ENCODE data around the gene PNPLA5. TPM values are rescaled to one million over a fixed set of nuclear protein-coding genes. Genes with fewer than 3 reads are reported as not detected.

The PNPLA5 gene
- total RNA-seq, 1 experiment from 2014 or later, result 5.3 TPM

- ATAC-seq (no peak), DNase-seq (ENCODE audit: low spot score) (no peak)
- Mint-ChIP-seq H3K27ac (no peak overlapping the region), H3K36me3 (no peaks in the 10 kb centered on the region), H3K4me1 (no peaks in the 10 kb centered on the region), H3K4me3 (no peak overlapping the region), H3K9me3 (peaks cover 6% of the 10 kb centered on the region), H3K27me3 (ENCODE audit: low read depth) (peaks cover 16% of the 10 kb centered on the region)
- POLR2A ChIA-PET, result no interaction called here
- CTCF ChIA-PET, result interaction anchor here (1.2 to 14.0 kb wide), 2 partner anchors 17 to 46 kb away, joined by 4 to 162 read pairs; no protein-coding TSS in a partner anchor
- TF ChIP-seq ATF3 (CRISPR knock-in tag; conservative IDR thresholded peaks at IDR 0.05) (no peak), EMX1 (CRISPR knock-in tag; IDR thresholded peaks at IDR 0.05) (no peak), STAT6 (CRISPR knock-in tag; conservative IDR thresholded peaks at IDR 0.05; ENCODE audit: low read depth) (no peak), ATF1 (CRISPR knock-in tag; IDR thresholded peaks at IDR 0.05) (no peak), IRF2 (CRISPR knock-in tag; IDR thresholded peaks at IDR 0.05; ENCODE audit: borderline replicate concordance, low read depth) (no peak), MXD4 (CRISPR knock-in tag; IDR thresholded peaks at IDR 0.05; ENCODE audit: borderline replicate concordance) (no peak), ZNF532 (CRISPR knock-in tag; IDR thresholded peaks at IDR 0.05; ENCODE audit: borderline replicate concordance) (no peak), ZNF121 (CRISPR knock-in tag; IDR thresholded peaks at IDR 0.05) (no peak), HMGA2 (CRISPR knock-in tag; IDR thresholded peaks at IDR 0.05) (no peak), ZNF263 (CRISPR knock-in tag; IDR thresholded peaks at IDR 0.05; ENCODE audit: low read depth) (no peak), MAX (CRISPR knock-in tag; IDR thresholded peaks at IDR 0.05) (no peak), NR2C2 (CRISPR knock-in tag; IDR thresholded peaks at IDR 0.05) (no peak), RORB (CRISPR knock-in tag; IDR thresholded peaks at IDR 0.05) (no peak), KAT7 (CRISPR knock-in tag; IDR thresholded peaks at IDR 0.05; ENCODE audit: borderline replicate concordance) (no peak)
Measured at GRCh38 chr22:43900206-43900605, 8.4 kb upstream of the PNPLA5 start.

GRCh38 chr22:43897751-43898261 lies 6.0 kb upstream of the PNPLA5 start:
- H3K9me3 Mint-ChIP-seq, result no peaks in the 10 kb centered on the region
- ChIA-PET CTCF (interaction anchor here (1.1 to 14.0 kb wide), 2 partner anchors 14 to 25 kb away, joined by 3 to 162 read pairs; partner anchors contain the start of gene PNPLA3), POLR2A (no interaction called here)
- peaks cover 3% of the 10 kb centered on the region for H3K27me3 Mint-ChIP-seq (ENCODE audit: low read depth)
- H3K4me1 Mint-ChIP-seq, result no peaks in the 10 kb centered on the region
- H3K4me3 Mint-ChIP-seq, result no peak overlapping the region
- no peak for DNase-seq (ENCODE audit: low spot score)
- no peak overlapping the region for H3K27ac Mint-ChIP-seq
- no peak for ATAC-seq
- H3K36me3 Mint-ChIP-seq, result no peaks in the 10 kb centered on the region
- TF ChIP-seq CREM (CRISPR knock-in tag; IDR thresholded peaks at IDR 0.05), result no peak
- no peak for TF ChIP-seq ZNF138 (CRISPR knock-in tag; conservative IDR thresholded peaks at IDR 0.05)
- no peak for TF ChIP-seq PRRX2 (CRISPR knock-in tag; IDR thresholded peaks at IDR 0.05)
- TF ChIP-seq NFATC4 (CRISPR knock-in tag; IDR thresholded peaks at IDR 0.05), result no peak
- TF ChIP-seq ZNF396 (CRISPR knock-in tag; IDR thresholded peaks at IDR 0.05; ENCODE audit: borderline replicate concordance), result no peak
- no peak for TF ChIP-seq ZNF425 (CRISPR knock-in tag; conservative IDR thresholded peaks at IDR 0.05)
- TF ChIP-seq AR (CRISPR knock-in tag; IDR thresholded peaks at IDR 0.05), result no peak
- no peak for TF ChIP-seq FOXP1 (CRISPR knock-in tag; IDR thresholded peaks at IDR 0.05; ENCODE audit: borderline replicate concordance)
- TF ChIP-seq USF1 (CRISPR knock-in tag; IDR thresholded peaks at IDR 0.05), result no peak
